Adipocyte (in vitro differentiated cells): ENCODE data around the gene ZNF674.
"Not testable (repeated sequence)": the region's sequence is repeated elsewhere in the genome, so short reads cannot be mapped to it uniquely, and the experiment has no call there.

ENCODE experiments used
- DNase-seq: peaks from one replicate; pipeline ENCODE4 v3.0.0-alpha.2; 2015; ENCODE audit warnings: low read depth
- H3K27me3 ChIP-seq: replicated peaks from 2 replicates; pipeline ENCODE4 v1.7.0; 2013; ENCODE audit warnings: mild to moderate bottlenecking, low read length, moderate library complexity; ENCODE audit not compliant: control insufficient read depth, insufficient read depth
- H3K36me3 ChIP-seq: 2 replicates; pipeline ENCODE4 v1.7.0; 2013; ENCODE audit warnings: low read length, mild to moderate bottlenecking, moderate library complexity; ENCODE audit not compliant: control insufficient read depth, insufficient read depth, severe bottlenecking
- H3K4me1 ChIP-seq: 2 replicates; pipeline ENCODE4 v1.7.0; 2013; ENCODE audit warnings: mild to moderate bottlenecking, low read length, moderate library complexity; ENCODE audit not compliant: control insufficient read depth, insufficient read depth
- H3K4me3 ChIP-seq: 2 replicates; pipeline ENCODE4 v1.7.0; 2013; ENCODE audit warnings: mild to moderate bottlenecking, low read length, moderate library complexity
- H3K9ac ChIP-seq: 2 replicates; pipeline ENCODE4 v1.7.0; 2013; ENCODE audit warnings: mild to moderate bottlenecking, low read length, moderate library complexity
- H3K9me3 ChIP-seq: 2 replicates; pipeline ENCODE4 v1.7.0; 2013; ENCODE audit warnings: mild to moderate bottlenecking, low read length, moderate library complexity; ENCODE audit not compliant: control insufficient read depth

ZNF674 gene

GRCh38 chrX:46530404-46530908 is 14.8 kb downstream of the ZNF674 start:
- not testable (repeated sequence) for H3K9me3 ChIP-seq, DNase-seq, H3K27me3 ChIP-seq, H3K9ac ChIP-seq, H3K4me1 ChIP-seq, H3K4me3 ChIP-seq, H3K36me3 ChIP-seq

- not testable (repeated sequence) for H3K9ac ChIP-seq, H3K9me3 ChIP-seq, H3K36me3 ChIP-seq, H3K4me1 ChIP-seq, H3K4me3 ChIP-seq, H3K27me3 ChIP-seq, DNase-seq
These were observed 15.3 kb downstream of the ZNF674 start for GRCh38 chrX:46529740-46530403.

GRCh38 chrX:46528640-46529039 is 16.6 kb downstream of the ZNF674 start:
- H3K4me3 ChIP-seq, DNase-seq, H3K9me3 ChIP-seq, H3K4me1 ChIP-seq, H3K36me3 ChIP-seq, H3K9ac ChIP-seq, H3K27me3 ChIP-seq: not testable (repeated sequence)

GRCh38 chrX:46506076-46506475 is 39.1 kb downstream of the ZNF674 start:
- DNase-seq = no peak
- Histone ChIP-seq H3K9me3 (peaks cover 63% of the 10 kb centered on the region), H3K4me1 (no peaks in the 10 kb centered on the region), H3K9ac (no peak overlapping the region), H3K27me3 (no peaks in the 10 kb centered on the region), H3K4me3 (no peak overlapping the region), H3K36me3 (peaks cover 22% of the 10 kb centered on the region)

- Histone ChIP-seq H3K36me3 (peaks cover 32% of the 10 kb centered on the region), H3K9me3 (peaks cover 91% of the 10 kb centered on the region), H3K4me1 (no peaks in the 10 kb centered on the region), H3K4me3 (peak overlapping the region; percentile 61), H3K27me3 (no peaks in the 10 kb centered on the region), H3K9ac (no peak overlapping the region)
- no peak for DNase-seq
These were observed 42.4 kb downstream of the ZNF674 start for GRCh38 chrX:46502848-46503247.

- Histone ChIP-seq H3K36me3 (peaks cover 32% of the 10 kb centered on the region), H3K9me3 (peaks cover 89% of the 10 kb centered on the region)
- no peak for DNase-seq
These were observed 45.2 kb downstream of the ZNF674 start for GRCh38 chrX:46500054-46500453.

GRCh38 chrX:46488712-46489111 is 56.5 kb downstream of the ZNF674 start:
- Histone ChIP-seq H3K27me3 (no peaks in the 10 kb centered on the region), H3K36me3 (peaks cover 4% of the 10 kb centered on the region), H3K4me1 (no peaks in the 10 kb centered on the region), H3K9ac (no peak overlapping the region), H3K4me3 (no peak overlapping the region), H3K9me3 (peaks cover 62% of the 10 kb centered on the region)
- DNase-seq = no peak

More at GRCh38 chrX:46500054-46500453, 45.2 kb downstream of the ZNF674 start:
- no peaks in the 10 kb centered on the region for H3K27me3 ChIP-seq
- no peaks in the 10 kb centered on the region for H3K4me1 ChIP-seq
- H3K4me3 ChIP-seq = peak overlapping the region; percentile 65
- no peak overlapping the region for H3K9ac ChIP-seq

GRCh38 chrX:46485897-46486296 is 59.3 kb downstream of the ZNF674 start:
- H3K4me1 ChIP-seq = no peaks in the 10 kb centered on the region
- H3K27me3 ChIP-seq = no peaks in the 10 kb centered on the region
- peaks cover 4% of the 10 kb centered on the region for H3K36me3 ChIP-seq
- no peak overlapping the region for H3K9ac ChIP-seq
- H3K4me3 ChIP-seq = no peak overlapping the region
- peaks cover 42% of the 10 kb centered on the region for H3K9me3 ChIP-seq
- no peak for DNase-seq

GRCh38 chrX:46478634-46479033 is 66.6 kb downstream of the ZNF674 start:
- not testable (repeated sequence) for DNase-seq, H3K4me1 ChIP-seq, H3K27me3 ChIP-seq, H3K9ac ChIP-seq, H3K4me3 ChIP-seq
- Histone ChIP-seq H3K36me3 (peaks cover 14% of the 10 kb centered on the region), H3K9me3 (peaks cover 48% of the 10 kb centered on the region)

GRCh38 chrX:46477435-46477834 is 67.8 kb downstream of the ZNF674 start:
- H3K27me3 ChIP-seq = no peaks in the 10 kb centered on the region
- no peak for DNase-seq
- no peak overlapping the region for H3K9ac ChIP-seq
- H3K4me1 ChIP-seq = no peaks in the 10 kb centered on the region
- H3K36me3 ChIP-seq = peaks cover 25% of the 10 kb centered on the region
- no peak overlapping the region for H3K4me3 ChIP-seq
- peaks cover 58% of the 10 kb centered on the region for H3K9me3 ChIP-seq

GRCh38 chrX:46465203-46465602 is 80.0 kb downstream of the ZNF674 start:
- H3K27me3 ChIP-seq = peaks cover 4% of the 10 kb centered on the region
- H3K9me3 ChIP-seq = peaks cover 39% of the 10 kb centered on the region
- DNase-seq = no peak
- no peaks in the 10 kb centered on the region for H3K4me1 ChIP-seq
- peaks cover 49% of the 10 kb centered on the region for H3K36me3 ChIP-seq
- no peak overlapping the region for H3K9ac ChIP-seq
- no peak overlapping the region for H3K4me3 ChIP-seq

- Histone ChIP-seq H3K9me3 (peaks cover 24% of the 10 kb centered on the region), H3K27me3 (peaks cover 4% of the 10 kb centered on the region), H3K9ac (no peak overlapping the region), H3K36me3 (peaks cover 37% of the 10 kb centered on the region), H3K4me1 (no peaks in the 10 kb centered on the region), H3K4me3 (no peak overlapping the region)
- no peak for DNase-seq
These were observed 81.5 kb downstream of the ZNF674 start for GRCh38 chrX:46463682-46464081.
